Hindlimb muscle (tissue), 1 donor: ENCODE results near the gene NAGPA. TPM values are rescaled to one million over a fixed set of nuclear protein-coding genes. Genes with fewer than 3 reads are reported as not detected.

Source experiments
- DNase-seq: peaks from one replicate; pipeline ENCODE4 v3.0.0-alpha.2; 2013
- polyA plus RNA-seq: library from polyadenylated mRNA; unstranded; fragments of 120-200 nt; gene quantifications from one replicate; pipeline ENCODE4 v1.2.1, GENCODE V29; 2013; ENCODE audit not compliant: insufficient read length

The NAGPA gene
- polyA plus RNA-seq, 1 donor, result 6.3 TPM

GRCh38 chr16:5001986-5002385 is 31.7 kb downstream of the NAGPA start:
- no peak for DNase-seq

- DNase-seq, result no peak
Measured at GRCh38 chr16:5001571-5001970, 32.2 kb downstream of the NAGPA start.

GRCh38 chr16:5000573-5001001 is 33.1 kb downstream of the NAGPA start:
- no peak for DNase-seq

GRCh38 chr16:4994719-4995434 is 38.9 kb downstream of the NAGPA start:
- no peak for DNase-seq

- DNase-seq, result no peak
Measured at GRCh38 chr16:4991754-4992153, 42.0 kb downstream of the NAGPA start.

- DNase-seq, result no peak
Measured at GRCh38 chr16:4990415-4990814, 43.3 kb downstream of the NAGPA start.

- no peak for DNase-seq
Measured at GRCh38 chr16:4989391-4990006, 44.2 kb downstream of the NAGPA start.

GRCh38 chr16:4988647-4989046 is 45.1 kb downstream of the NAGPA start:
- no peak for DNase-seq

- no peak for DNase-seq
Measured at GRCh38 chr16:4987580-4988374, 46.0 kb downstream of the NAGPA start.

GRCh38 chr16:4987250-4987579 is 46.5 kb downstream of the NAGPA start:
- no peak for DNase-seq

GRCh38 chr16:4984174-4984990 is 49.4 kb downstream of the NAGPA start:
- DNase-seq, result no peak

GRCh38 chr16:4982056-4982867 is 51.5 kb downstream of the NAGPA start:
- no peak for DNase-seq

- DNase-seq, result no peak
Measured at GRCh38 chr16:4981473-4981872, 52.3 kb downstream of the NAGPA start.

- DNase-seq, result no peak
Measured at GRCh38 chr16:4980691-4981090, 53.0 kb downstream of the NAGPA start.

GRCh38 chr16:4979736-4980660 is 53.7 kb downstream of the NAGPA start:
- no peak for DNase-seq

- no peak for DNase-seq
Measured at GRCh38 chr16:4979164-4979563, 54.6 kb downstream of the NAGPA start.

- no peak for DNase-seq
Measured at GRCh38 chr16:4976611-4977145, 57.1 kb downstream of the NAGPA start.

- DNase-seq, result no peak
Measured at GRCh38 chr16:4976079-4976478, 57.7 kb downstream of the NAGPA start.
